ENCODE data around the gene MLC1. TPM values are rescaled to one million over a fixed set of nuclear protein-coding genes. Genes with fewer than 3 reads are reported as not detected.
A peak's percentile ranks its signal among the peaks of the same experiment; 100 is the strongest.

The MLC1 gene
- total RNA-seq, 2 donors from 2014 or later, result 0.17 TPM; not detected in 1

DNA sequence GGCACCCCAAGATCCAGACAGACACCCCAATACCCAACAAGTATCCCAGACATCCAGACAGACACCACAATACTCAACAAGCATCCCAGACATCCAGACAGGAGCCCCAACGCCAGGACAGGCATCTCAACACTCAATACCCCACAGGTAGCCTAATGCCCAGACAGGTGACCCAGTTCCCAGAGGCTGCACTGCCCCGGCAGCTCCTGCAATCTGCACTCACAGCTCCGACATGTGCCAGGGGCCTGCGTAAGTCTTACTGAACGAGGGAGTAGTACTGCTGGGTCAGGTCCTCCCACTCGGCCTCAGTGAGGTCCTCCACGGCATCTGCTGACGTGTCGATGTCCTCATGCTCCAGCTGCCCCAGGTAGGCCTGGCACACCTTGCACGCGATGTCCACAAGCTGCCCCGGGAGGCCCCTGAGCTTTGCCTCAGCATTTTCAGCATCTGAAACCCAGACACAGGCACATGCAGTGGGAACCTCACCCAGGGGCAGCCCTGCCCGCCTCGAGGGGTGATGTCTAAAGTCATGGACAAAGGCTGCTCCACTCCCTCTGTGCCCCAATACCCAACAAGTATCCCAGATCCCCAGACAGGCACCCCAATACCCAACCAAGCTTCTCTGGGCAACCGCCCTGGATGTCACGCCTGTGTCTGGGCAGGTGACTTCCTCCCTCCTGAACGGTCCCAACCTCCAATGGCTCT, 43.7 kb downstream of the MLC1 start:
- H3K4me3 Mint-ChIP-seq, result no peak overlapping the region
- peaks cover 0 to 2% of the 10 kb centered on the region in 2 donors for H3K36me3 Mint-ChIP-seq (ENCODE audit: insufficient read depth in 2 of 2)
- DNase-seq (no peak), ATAC-seq (replicated peaks in 1 of 2) (no peak)
- peaks cover 6% of the 10 kb centered on the region for H3K4me1 Mint-ChIP-seq (ENCODE audit: low read depth)
- H3K27me3 Mint-ChIP-seq (ENCODE audit: low read depth), result peaks cover 27% of the 10 kb centered on the region
- no peak overlapping the region for H3K27ac Mint-ChIP-seq
- peaks cover 0 to 2% of the 10 kb centered on the region in 2 donors for H3K9me3 Mint-ChIP-seq

DNA sequence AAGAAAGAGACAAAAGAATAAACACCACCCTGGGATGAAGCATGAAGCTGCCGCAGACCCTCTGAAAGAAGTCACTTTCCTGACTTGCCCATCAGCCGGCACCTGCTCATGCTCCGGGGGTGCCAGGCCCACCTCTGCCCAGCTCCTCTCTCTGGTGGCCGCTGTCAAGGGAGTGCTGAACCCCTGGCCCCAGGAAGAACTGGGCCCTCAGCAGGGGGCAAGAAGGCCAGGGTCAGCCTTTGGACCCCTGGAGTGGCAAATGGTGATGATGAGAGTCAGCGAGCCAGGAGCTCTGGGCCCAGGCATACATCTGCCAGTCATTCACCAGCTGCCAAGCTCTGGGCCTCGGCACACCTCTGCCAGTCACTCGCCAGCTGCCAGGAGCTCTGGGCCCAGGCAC, 44.5 kb downstream of the MLC1 start:
- DNase-seq (no peak), ATAC-seq (replicated peaks in 1 of 2) (no peak)
- Mint-ChIP-seq H3K27ac (no peak overlapping the region), H3K27me3 (ENCODE audit: low read depth) (peaks cover 27% of the 10 kb centered on the region), H3K4me3 (no peak overlapping the region), H3K36me3 (ENCODE audit: insufficient read depth in 2 of 2) (peaks cover 0 to 2% of the 10 kb centered on the region in 2 donors), H3K4me1 (ENCODE audit: low read depth) (peaks cover 6% of the 10 kb centered on the region), H3K9me3 (peaks cover 0 to 2% of the 10 kb centered on the region in 2 donors)

DNA sequence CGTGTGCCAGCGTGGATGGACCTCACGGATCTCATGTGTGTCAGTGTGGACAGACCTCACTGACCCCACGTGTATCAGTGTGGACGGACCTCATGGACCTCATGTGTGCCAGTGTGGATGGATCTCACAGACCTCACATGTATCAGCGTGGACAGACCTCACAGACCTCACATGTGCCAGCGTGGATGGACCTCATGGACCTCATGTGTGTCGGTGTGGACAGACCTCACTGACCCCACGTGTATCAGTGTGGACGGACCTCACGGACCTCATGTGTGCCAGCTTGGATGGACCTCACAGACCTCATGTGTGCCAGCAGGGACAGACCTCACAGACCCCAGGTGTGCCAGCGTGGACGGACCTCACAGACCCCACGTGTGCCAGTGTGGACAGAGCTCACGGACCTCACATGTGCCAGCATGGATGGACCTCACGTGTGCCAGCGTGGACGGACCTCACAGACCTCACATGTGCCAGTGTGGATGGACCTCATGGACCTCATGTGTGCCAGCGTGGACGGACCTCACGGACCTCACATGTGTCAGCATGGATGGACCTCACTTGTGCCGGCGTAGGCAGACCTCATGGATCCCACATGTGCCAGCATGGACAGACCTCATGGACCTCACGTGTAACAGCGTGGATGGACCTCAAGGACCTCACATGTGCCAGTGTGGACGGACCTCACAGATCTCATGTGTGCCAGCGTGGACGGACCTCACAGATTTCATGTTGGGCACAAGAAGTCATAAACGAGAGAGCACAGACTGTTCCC, 45.4 kb downstream of the MLC1 start:
- Mint-ChIP-seq H3K36me3 (ENCODE audit: insufficient read depth in 2 of 2) (peaks cover 0 to 2% of the 10 kb centered on the region in 2 donors), H3K4me3 (no peak overlapping the region), H3K27me3 (ENCODE audit: low read depth) (peaks cover 26% of the 10 kb centered on the region), H3K4me1 (ENCODE audit: low read depth) (peaks cover 8% of the 10 kb centered on the region), H3K27ac (no peak overlapping the region), H3K9me3 (peaks cover 0 to 2% of the 10 kb centered on the region in 2 donors)
- DNase-seq (no peak), ATAC-seq (replicated peaks in 1 of 2) (no peak)

DNA sequence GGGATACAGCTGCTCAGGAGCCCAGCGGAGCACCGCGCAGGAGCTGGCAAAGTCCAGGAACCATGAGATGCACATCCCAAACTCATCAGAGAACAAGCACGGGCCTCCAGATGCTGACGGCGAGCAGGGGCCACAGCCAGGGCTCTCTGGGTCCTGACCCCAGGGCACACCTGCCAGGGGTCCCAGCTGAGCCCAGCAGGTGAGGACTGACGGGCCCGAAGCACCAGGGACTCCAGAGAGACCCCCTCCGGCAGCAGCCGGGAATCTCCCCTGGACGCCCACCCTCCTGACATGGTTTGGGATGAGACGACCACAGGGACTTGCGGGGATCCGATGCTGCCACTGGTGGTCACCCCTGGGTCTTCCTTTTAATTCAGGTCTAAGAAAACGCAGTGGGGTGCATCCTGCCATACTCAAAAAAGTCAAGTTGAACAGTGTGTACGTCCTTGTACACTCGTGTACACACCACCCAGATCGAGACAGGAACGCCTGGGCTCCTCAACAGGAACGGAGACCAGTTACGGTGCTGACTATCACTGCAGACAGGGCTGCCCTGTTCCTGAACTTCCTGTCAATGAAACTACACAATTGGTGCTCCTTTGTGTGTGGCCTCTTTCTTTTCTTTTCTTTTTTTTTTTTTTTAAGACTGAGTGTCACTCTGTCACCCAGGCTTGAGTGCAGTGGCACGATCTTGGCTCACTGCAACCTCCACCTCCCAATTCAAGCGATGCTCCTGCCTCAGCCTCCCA, 49.1 kb downstream of the MLC1 start:
- H3K36me3 Mint-ChIP-seq (ENCODE audit: insufficient read depth in 2 of 2), result peaks cover 0 to 2% of the 10 kb centered on the region in 2 donors
- ATAC-seq (replicated peaks in 1 of 2) (no peak), DNase-seq (no peak)
- H3K27me3 Mint-ChIP-seq (ENCODE audit: low read depth), result peaks cover 4% of the 10 kb centered on the region
- H3K27ac Mint-ChIP-seq, result no peak overlapping the region
- peaks cover 10% of the 10 kb centered on the region for H3K4me1 Mint-ChIP-seq (ENCODE audit: low read depth)
- H3K9me3 Mint-ChIP-seq, result peaks cover 0 to 2% of the 10 kb centered on the region in 2 donors
- no peak overlapping the region for H3K4me3 Mint-ChIP-seq

DNA sequence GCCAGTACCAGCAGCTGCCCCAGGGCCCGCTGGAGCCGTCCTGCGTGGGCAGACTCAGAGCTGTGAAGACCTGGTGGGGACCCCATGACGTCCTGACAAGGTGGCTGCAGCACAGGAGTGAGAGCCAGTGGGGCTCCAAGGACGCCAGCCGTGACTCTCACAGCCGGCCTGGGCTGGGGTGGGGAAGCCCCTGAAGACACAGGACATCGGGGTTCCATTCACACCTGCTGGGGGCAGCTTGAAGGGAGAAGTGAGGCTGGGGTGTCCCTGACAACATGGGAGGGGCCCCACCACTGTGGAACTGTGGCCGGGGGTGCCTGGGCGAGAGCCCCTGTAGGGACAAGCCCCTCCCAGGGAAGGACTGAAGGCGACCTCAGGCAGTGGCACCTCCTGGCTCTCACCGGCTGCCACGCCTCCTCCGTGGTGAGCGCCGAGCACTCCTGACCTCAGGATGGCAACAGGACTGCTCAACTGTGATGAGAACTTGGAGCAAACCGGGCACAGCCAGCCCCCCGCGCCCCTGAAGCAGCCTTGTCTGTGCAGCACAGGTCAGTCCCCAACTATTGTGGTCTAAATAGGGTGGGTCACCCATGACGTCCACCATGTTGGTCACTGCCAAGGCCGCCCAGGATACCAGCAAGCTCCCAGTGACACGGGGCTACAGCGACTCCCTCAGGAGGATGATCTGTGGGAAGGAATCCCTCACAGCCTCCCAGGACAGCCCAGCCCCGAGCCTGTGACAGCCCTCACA, 49.9 kb downstream of the MLC1 start:
- Mint-ChIP-seq H3K36me3 (ENCODE audit: insufficient read depth in 2 of 2) (peaks cover 0 to 2% of the 10 kb centered on the region in 2 donors), H3K9me3 (peaks cover 0 to 2% of the 10 kb centered on the region in 2 donors), H3K4me3 (no peak overlapping the region), H3K4me1 (ENCODE audit: low read depth) (peaks cover 10% of the 10 kb centered on the region), H3K27ac (no peak overlapping the region), H3K27me3 (ENCODE audit: low read depth) (peaks cover 4% of the 10 kb centered on the region)
- ATAC-seq (replicated peaks in 1 of 2), result no peak
- DNase-seq, result no peak

DNA sequence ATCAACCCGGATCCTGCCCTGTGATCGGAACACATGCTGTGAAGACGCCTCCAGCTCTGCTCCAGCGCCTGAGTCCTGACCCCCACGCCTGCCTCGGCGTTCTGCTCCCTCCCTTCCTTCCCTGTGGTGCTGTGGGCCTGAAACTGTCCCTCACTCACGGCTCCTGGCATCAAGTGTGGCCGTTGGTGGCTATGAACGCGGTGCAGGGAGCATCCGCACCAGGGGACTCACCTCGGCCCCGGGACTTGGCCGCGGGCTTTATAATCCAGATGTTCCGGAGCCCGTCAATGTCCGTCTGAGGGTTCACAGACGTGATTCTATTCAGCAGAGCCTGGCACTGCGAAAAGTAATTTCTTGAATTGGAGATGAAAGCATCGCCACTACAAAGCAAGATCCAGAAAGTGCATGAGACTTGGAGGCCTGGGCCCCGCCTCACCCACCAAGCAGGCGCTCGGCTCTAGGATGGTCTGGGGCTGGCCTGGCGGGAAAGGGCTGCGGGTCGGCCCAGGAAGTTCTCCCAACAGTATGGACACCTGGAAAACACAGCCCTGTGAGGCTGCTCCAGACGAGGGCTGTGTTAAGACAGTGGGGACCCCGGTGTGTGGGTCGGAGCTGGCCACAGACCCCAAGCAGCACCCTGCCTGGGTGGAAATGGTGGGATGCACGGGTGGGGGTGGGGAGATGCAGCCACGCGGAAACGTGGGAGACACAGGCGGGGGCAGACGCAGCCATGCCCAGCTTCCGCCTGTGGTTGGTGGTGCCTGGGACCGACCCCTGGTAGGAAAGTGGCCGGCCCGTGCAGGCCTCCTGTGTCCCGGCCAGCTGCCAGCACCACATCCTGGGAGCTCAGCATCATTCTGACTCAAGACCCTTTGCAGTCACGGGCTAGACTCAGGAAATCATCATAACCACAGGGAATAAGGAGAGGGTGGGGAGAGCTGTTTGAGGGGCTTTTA, 50.8 kb downstream of the MLC1 start:
- H3K9me3 Mint-ChIP-seq, result peaks cover 0 to 2% of the 10 kb centered on the region in 2 donors
- H3K36me3 Mint-ChIP-seq (ENCODE audit: insufficient read depth in 2 of 2), result peaks cover 0 to 2% of the 10 kb centered on the region in 2 donors
- peaks cover 14% of the 10 kb centered on the region for H3K4me1 Mint-ChIP-seq (ENCODE audit: low read depth)
- H3K27ac Mint-ChIP-seq, result no peak overlapping the region
- H3K4me3 Mint-ChIP-seq, result no peak overlapping the region
- DNase-seq (no peak), ATAC-seq (replicated peaks in 1 of 2) (peak in 1 of 2 donors; percentile 13)
- peaks cover 4% of the 10 kb centered on the region for H3K27me3 Mint-ChIP-seq (ENCODE audit: low read depth)

- Mint-ChIP-seq H3K9me3 (no peaks in the 10 kb centered on the region), H3K27ac (no peak overlapping the region), H3K36me3 (ENCODE audit: insufficient read depth in 2 of 2) (no peaks in the 10 kb centered on the region), H3K4me3 (no peak overlapping the region), H3K4me1 (ENCODE audit: low read depth) (peaks cover 17% of the 10 kb centered on the region), H3K27me3 (ENCODE audit: low read depth) (peaks cover 4% of the 10 kb centered on the region)
- ATAC-seq (replicated peaks in 1 of 2), result no peak
- no peak for DNase-seq
Observed at GRCh38 chr22:50032941-50033601, 52.2 kb downstream of the MLC1 start.

GRCh38 chr22:50032109-50032871, 52.9 kb downstream of the MLC1 start:
- Mint-ChIP-seq H3K4me3 (no peak overlapping the region), H3K36me3 (ENCODE audit: insufficient read depth in 2 of 2) (no peaks in the 10 kb centered on the region), H3K4me1 (ENCODE audit: low read depth) (peaks cover 25% of the 10 kb centered on the region), H3K27me3 (ENCODE audit: low read depth) (peaks cover 4% of the 10 kb centered on the region), H3K9me3 (no peaks in the 10 kb centered on the region), H3K27ac (no peak overlapping the region)
- ATAC-seq (replicated peaks in 1 of 2), result no peak
- no peak for DNase-seq

DNA sequence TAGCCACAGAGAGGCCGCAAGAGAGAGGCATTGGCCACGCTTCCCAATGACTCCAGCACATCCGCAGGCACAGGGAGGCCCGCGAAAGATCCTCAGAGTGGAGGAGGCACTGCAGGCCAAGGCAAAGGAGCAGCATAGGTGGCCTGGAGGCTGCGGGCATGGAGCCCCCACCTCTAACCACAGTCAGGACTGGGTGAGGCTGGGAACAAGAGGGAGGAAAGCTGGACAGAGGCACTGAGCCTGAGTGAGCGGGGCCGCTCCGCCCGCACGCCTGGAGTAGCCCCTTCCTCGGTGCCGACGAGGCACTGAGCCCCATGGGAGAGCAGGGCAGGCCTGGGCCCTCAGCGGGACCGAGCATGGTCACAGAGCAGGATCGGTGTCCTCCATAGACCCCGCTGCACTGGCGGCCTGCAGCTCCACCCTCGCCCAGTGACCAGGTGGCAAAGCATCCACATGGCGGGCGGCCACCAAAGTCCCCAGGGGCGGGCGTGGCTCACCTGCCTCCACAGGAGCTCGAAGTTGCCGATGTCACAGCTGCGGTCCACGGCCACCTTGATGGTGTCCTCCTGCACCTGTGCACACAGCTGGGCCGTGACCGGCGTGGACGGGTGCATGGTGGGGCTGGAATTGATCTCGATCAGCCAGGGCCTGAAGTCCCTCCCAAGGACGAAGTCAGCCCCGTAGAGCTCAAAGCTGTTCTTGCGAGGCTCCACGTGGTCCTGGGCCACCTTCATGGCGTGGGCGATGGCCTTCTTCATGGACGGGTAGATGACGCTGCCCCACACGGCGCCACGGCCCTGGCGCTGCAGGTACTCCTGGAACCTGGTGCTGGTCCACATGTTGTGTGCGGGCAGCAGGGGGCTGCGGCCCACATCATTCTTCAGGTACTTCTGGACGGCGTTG, 53.8 kb downstream of the MLC1 start:
- no peak for DNase-seq
- Mint-ChIP-seq H3K4me1 (ENCODE audit: low read depth) (peaks cover 26% of the 10 kb centered on the region), H3K4me3 (no peak overlapping the region), H3K9me3 (no peaks in the 10 kb centered on the region), H3K36me3 (ENCODE audit: insufficient read depth in 2 of 2) (no peaks in the 10 kb centered on the region), H3K27me3 (ENCODE audit: low read depth) (peaks cover 4% of the 10 kb centered on the region), H3K27ac (no peak overlapping the region)
- no peak for ATAC-seq (replicated peaks in 1 of 2)

All from activated T-cell treated with anti-CD3 and anti-CD28 coated beads, Interleukin-2, amount 50 U/mL, for 72 hours (primary cell).